SJSA1 (cell line): ENCODE measurements around the gene CCDC136. TPM values are rescaled to one million over a fixed set of nuclear protein-coding genes. Genes with fewer than 3 reads are reported as not detected.

Source experiments
- DNase-seq, 2 experiments: peaks; one replicate each; pipeline ENCODE4 v3.0.0-alpha.2; 2015 to 2020; ENCODE audit warnings: low spot score in 2 of 2, low read depth in 1 of 2
- H3K27ac ChIP-seq: fragments of 250-450 bp; sonication (Bioruptor Pico); 2 replicates; pipeline ENCODE4 v1.5.1; 2020; ENCODE audit warnings: mild to moderate bottlenecking, moderate library complexity
- H3K27me3 ChIP-seq: fragments of 250-450 bp; sonication (Bioruptor Pico); replicated peaks from 2 replicates; pipeline ENCODE4 v1.5.1; 2020; ENCODE audit warnings: mild to moderate bottlenecking, moderate library complexity
- H3K36me3 ChIP-seq: fragments of 250-450 bp; sonication (Bioruptor Pico); 2 replicates; pipeline ENCODE4 v1.5.1; 2020; ENCODE audit warnings: mild to moderate bottlenecking
- H3K4me1 ChIP-seq: fragments of 250-450 bp; sonication (Bioruptor Pico); replicated peaks from 2 replicates; pipeline ENCODE4 v1.6.1; 2021; ENCODE audit warnings: mild to moderate bottlenecking
- H3K4me3 ChIP-seq: fragments of 250-450 bp; sonication (Bioruptor Pico); 2 replicates; pipeline ENCODE4 v1.5.1; 2020; ENCODE audit warnings: mild to moderate bottlenecking
- H3K9me3 ChIP-seq: fragments of 250-450 bp; sonication (Bioruptor Pico); replicated peaks from 2 replicates; pipeline ENCODE4 v1.5.1; 2020; ENCODE audit warnings: mild to moderate bottlenecking
- total RNA-seq: library from RNA; depleted of rRNA; stranded (reverse); fragments of >200 nt; shearing (Covaris generic); gene quantifications from 2 replicates; pipeline ENCODE4 v1.2.3, GENCODE V29; 2014

The CCDC136 gene
- total RNA-seq, 1 experiment from 2014 or later = 1.8 TPM

DNA sequence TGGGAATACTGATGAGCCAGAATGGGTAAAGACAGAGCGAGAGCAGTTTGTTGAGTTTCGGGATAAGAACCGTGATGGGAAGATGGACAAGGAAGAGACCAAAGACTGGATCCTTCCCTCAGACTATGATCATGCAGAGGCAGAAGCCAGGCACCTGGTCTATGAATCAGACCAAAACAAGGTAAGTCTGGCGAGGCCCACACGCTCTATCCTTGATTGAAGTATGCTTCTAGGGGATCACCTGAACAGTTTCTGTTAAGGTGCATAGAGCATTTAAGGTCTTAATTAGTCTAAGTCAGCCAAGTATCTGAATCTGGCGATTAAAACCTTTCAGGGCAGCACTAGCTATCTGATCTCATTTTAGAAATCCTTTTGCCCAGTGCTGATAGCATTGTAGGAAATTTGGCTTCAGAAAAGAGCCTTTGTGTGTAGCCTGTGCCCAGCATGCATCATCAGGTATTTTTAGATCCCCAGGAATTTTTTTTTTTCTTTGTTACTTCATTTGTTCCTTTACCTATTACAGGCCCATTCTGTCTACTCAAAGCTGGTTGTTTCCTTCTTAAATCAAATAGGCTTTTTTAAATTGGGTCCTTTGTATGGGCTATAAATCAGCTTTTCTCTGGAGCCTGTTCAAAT lies 24.2 kb upstream of the CCDC136 start:
- no peak overlapping the region for H3K27ac ChIP-seq
- H3K4me1 ChIP-seq = no peaks in the 10 kb centered on the region
- H3K36me3 ChIP-seq = peaks cover 100% of the 10 kb centered on the region

DNA sequence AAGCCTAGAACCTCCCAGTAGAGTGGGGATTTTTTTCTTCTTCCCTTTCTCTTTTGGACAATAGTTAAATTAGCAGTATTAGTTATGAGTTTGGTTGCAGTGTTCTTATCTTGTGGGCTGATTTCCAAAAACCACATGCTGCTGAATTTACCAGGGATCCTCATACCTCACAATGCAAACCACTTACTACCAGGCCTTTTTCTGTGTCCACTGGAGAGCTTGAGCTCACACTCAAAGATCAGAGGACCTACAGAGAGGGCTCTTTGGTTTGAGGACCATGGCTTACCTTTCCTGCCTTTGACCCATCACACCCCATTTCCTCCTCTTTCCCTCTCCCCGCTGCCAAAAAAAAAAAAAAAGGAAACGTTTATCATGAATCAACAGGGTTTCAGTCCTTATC lies 21.5 kb upstream of the CCDC136 start:
- Histone ChIP-seq H3K9me3 (no peaks in the 10 kb centered on the region), H3K4me3 (no peak overlapping the region), H3K27me3 (no peaks in the 10 kb centered on the region), H3K27ac (no peak overlapping the region), H3K36me3 (peaks cover 95% of the 10 kb centered on the region), H3K4me1 (no peaks in the 10 kb centered on the region)
- DNase-seq = no peak

More for the DNA sequence above, 24.2 kb upstream of the CCDC136 start:
- Histone ChIP-seq H3K9me3 (no peaks in the 10 kb centered on the region), H3K4me3 (no peak overlapping the region), H3K27me3 (no peaks in the 10 kb centered on the region)
- DNase-seq = no peak

DNA sequence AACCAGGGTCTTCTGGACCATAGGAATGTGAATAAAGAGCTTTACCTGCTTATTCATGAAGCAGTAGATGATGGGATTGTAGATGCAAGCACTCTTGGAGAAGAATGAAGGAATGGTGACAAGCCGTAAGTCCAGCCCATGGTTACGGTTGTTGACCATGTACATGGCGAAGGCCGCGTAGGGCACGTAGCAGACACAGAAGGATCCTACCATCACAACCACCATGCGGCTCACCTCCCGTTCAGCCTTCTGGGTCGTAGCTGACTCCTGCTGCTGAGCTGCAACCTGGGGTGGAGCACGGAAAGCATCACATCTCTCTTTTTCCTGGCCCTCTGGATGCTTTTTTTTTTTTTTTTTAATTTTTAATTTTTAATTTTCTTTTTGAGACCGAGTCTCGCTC lies 18.2 kb upstream of the CCDC136 start:
- no peak overlapping the region for H3K27ac ChIP-seq
- peaks cover 61% of the 10 kb centered on the region for H3K36me3 ChIP-seq
- H3K4me3 ChIP-seq = no peak overlapping the region
- H3K27me3 ChIP-seq = no peaks in the 10 kb centered on the region
- DNase-seq = no peak
- H3K4me1 ChIP-seq = 0 out of 2 replicates have a peak, but pooled peaks cover 7% of the 10 kb centered on the region
- H3K9me3 ChIP-seq = no peaks in the 10 kb centered on the region

DNA sequence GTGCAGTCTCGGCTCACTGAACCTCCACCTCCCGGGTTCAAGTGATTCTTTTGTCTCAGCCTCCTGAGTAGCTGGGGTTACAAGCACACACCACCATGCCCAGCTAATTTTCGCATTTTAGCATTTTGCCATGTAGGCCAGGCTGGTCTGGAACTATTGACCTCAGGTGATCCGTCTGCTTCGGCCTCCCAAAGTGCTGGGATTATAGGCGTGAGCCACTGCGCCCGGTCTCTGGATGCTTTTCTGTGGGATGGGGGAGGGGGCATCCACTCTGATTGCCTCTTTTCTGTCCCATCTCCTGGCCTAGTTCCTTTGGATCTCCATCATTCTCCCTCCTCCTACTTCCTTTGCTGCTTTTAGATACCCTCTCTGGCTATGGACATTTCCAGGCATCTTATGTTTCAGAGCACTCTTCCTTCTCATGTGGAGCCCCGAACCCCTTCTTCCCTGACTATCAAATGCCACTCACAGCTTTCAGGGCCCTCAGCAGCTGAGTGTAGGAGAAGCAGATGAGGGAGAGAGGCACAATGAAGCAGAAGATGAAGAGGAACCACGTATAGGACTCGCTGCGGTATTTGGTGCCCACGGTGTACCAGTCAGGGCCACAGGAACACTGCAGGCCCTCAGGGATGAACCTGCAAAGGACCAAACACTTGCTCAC lies 17.6 kb upstream of the CCDC136 start:
- no peaks in the 10 kb centered on the region for H3K9me3 ChIP-seq
- peaks cover 56% of the 10 kb centered on the region for H3K36me3 ChIP-seq
- H3K4me3 ChIP-seq = no peak overlapping the region
- H3K27ac ChIP-seq = no peak overlapping the region
- no peak for DNase-seq
- no peaks in the 10 kb centered on the region for H3K27me3 ChIP-seq
- H3K4me1 ChIP-seq = 0 out of 2 replicates have a peak, but pooled peaks cover 7% of the 10 kb centered on the region

DNA sequence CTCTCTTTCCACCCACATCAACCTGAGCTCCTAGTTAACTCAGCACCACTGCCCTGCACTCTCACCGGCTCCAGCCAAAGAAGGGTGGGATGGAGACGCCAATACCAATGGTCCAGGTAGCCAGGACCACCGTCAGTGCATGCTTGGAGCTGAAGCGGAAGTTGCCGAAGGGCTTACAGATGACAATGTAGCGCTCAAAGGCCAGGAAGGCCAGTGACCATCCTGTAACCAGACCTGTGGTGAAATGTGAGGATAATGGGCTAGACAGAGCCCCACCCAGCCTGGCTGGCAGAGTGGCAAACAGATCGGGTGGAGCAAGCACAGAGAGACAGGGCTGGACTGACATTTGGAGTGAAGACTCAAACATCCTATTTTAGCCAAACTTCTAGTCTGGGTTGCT lies 16.8 kb upstream of the CCDC136 start:
- no peak for DNase-seq
- Histone ChIP-seq H3K36me3 (peaks cover 48% of the 10 kb centered on the region), H3K4me1 (0 out of 2 replicates have a peak, but pooled peaks cover 7% of the 10 kb centered on the region), H3K27me3 (no peaks in the 10 kb centered on the region), H3K27ac (no peak overlapping the region), H3K4me3 (no peak overlapping the region), H3K9me3 (no peaks in the 10 kb centered on the region)

DNA sequence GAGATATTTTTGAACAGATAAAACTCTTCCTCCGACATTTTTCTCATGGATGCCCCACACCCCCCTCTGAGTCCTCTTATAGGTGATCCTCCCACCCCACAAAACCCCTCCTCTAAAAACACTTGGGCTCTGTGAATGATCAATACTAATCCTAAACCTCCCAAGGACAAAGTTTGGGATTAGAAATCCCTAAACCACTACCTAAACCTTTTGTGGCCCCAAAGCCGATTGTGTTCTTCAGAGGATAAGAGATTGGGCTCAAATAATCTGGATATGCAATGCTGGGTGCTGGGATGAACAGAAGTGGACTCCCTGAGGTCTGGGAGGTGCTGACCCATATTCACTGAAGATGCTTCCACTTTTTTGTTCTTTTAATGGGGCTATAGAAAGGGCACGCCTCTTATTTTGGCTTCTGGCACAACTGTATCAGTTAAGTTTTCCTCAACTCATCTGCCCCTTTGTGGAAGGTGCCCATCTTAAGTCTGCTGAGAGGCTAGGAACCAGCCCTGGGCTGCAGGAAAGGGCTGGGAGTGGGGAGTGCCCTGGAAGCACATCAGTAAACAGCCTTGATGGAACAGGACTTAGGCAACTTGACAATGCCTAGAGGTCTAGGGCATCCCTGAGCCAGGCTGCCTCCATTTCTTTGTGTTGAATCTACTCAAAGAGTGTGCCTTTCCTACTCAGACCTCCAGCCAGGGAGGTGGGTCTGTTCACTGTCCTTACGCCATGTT lies 15.9 kb upstream of the CCDC136 start, which contains the start of gene OPN1SW:
OPN1SW (minus strand) TSS at position 51 of the 731 bp plus-strand sequence; CDS start at position 38, 13 bp downstream.
- DNase-seq = no peak
- Histone ChIP-seq H3K27ac (no peak within 1 kb of the TSS), H3K4me3 (no peak within 1 kb of the TSS)

DNA sequence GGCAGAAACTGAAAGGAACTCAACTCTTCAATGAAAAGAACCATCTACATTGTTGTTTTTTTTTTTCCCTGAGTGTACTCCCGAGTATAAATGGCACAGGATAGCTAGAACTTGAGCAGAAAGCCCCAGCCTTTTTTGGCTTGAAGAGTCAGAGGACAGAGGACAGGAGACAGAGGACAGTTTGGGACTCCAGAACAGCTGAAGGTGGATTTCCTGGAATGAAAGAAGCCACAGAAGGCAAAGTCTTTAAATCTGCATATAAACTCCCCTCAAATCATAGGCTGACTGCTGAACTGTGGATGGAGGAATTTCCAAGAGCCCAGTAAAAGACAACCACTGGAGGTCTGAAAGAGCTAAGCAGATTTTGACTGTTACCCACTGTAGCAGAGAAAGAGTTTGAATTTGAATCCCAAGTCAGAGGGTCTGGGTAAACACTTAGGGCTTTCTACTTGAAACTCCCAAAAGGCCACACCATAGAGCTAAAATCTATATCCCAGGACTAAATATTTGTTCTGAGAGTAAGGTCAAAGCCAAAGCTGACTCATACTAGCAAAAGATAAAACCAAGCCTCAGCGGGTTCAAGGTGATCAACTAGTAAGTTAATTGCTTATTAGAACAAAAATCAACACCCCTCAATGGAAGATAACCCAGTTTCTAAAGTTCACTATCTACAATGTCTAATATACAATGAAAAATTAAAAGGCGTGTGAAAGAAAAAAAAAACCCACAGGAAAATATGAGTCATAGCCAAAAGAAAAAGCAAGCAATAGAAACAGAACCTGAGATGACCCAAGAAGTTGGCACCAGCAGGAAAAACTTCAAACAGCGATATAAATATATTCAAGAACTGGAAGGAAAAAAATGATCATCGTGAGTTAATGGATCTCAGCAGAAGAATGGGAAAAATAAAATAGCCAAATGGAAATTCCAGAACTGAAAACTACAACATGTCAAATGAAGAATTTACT lies 14.3 kb upstream of the CCDC136 start:
- peak in 1 of 2 experiments; percentile 34 for DNase-seq

More for the DNA sequence above, 15.9 kb upstream of the CCDC136 start, which contains the start of gene OPN1SW:
- Histone ChIP-seq H3K4me1 (0 out of 2 replicates have a peak, but pooled peaks cover 7% of the 10 kb centered on the region), H3K36me3 (peaks cover 38% of the 10 kb centered on the region), H3K9me3 (no peaks in the 10 kb centered on the region), H3K27me3 (no peaks in the 10 kb centered on the region)

DNA sequence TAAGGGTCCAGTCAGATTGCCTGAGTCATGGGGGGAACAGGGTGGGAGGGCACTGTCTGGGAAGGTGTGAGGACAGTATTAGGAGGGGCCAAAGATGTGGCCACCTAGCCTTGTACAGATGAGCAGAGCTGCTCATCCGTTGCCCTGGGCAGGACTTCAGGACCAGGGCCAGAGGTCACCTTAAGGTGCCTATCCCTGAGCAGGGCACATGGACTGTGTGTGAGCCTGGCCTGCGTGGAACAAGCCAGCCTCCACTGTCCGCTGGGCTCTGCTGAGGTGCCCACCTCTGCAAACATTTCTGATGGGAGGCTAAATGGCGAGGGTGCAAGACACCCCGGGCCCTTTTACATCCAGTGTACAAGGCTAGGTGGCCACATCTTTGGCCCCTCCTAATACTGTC lies 12.8 kb upstream of the CCDC136 start:
- DNase-seq = no peak
- H3K4me1 ChIP-seq = 0 out of 2 replicates have a peak, but pooled peaks cover 7% of the 10 kb centered on the region
- H3K27me3 ChIP-seq = no peaks in the 10 kb centered on the region
- peaks cover 11% of the 10 kb centered on the region for H3K36me3 ChIP-seq
- H3K9me3 ChIP-seq = no peaks in the 10 kb centered on the region
- no peak overlapping the region for H3K27ac ChIP-seq
- no peak overlapping the region for H3K4me3 ChIP-seq

More for the DNA sequence above, 14.3 kb upstream of the CCDC136 start:
- Histone ChIP-seq H3K36me3 (peaks cover 23% of the 10 kb centered on the region), H3K4me3 (no peak overlapping the region), H3K27me3 (no peaks in the 10 kb centered on the region), H3K9me3 (no peaks in the 10 kb centered on the region), H3K4me1 (0 out of 2 replicates have a peak, but pooled peaks cover 7% of the 10 kb centered on the region), H3K27ac (no peak overlapping the region)

DNA sequence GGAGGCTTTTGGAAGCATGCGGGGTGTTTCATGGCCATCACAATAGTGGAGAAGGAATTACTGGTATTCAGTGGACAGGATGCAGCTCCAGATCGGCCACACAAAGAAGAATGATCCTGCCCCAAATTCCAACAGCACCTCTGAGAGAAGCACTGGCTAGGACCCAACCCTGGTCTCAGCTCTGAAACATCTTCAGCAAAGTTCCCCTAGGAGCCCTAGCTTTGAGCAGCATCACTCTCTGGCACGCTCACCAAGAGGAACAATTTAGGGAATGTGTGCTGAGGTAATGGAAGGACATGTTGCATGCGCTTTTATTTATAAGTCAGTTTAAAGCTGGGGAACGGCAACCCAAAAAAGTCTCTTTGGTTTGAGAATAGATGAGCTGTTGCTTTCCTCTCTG lies 10.6 kb upstream of the CCDC136 start:
- H3K27ac ChIP-seq = no peak overlapping the region
- no peak for DNase-seq

DNA sequence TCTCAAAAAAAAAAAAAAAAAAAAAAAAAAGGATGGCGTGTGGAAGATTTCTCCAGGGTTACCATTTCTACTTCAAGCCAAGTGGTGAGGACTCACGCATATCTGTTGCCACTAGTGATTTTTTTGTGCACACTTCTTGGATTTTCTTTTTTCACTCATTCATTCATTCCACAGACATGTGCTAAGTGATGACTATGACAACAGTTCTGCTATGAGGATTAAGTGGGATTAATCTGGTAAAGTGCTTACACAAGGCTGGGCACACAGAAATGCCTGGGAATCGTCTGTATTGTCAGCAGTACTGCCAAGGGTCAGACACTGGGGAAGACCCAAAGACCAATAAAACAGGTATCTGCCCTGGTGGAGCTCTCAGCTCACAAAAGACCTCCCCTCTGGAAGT lies 9.9 kb upstream of the CCDC136 start:
- 0 out of 2 replicates have a peak, but pooled peaks cover 4% of the 10 kb centered on the region for H3K4me1 ChIP-seq
- no peak overlapping the region for H3K27ac ChIP-seq
- H3K9me3 ChIP-seq = no peaks in the 10 kb centered on the region
- DNase-seq = no peak
- H3K27me3 ChIP-seq = no peaks in the 10 kb centered on the region
- H3K36me3 ChIP-seq = no peaks in the 10 kb centered on the region
- H3K4me3 ChIP-seq = no peak overlapping the region

More for the DNA sequence above, 10.6 kb upstream of the CCDC136 start:
- Histone ChIP-seq H3K4me1 (0 out of 2 replicates have a peak, but pooled peaks cover 5% of the 10 kb centered on the region), H3K4me3 (no peak overlapping the region), H3K27me3 (no peaks in the 10 kb centered on the region), H3K36me3 (no peaks in the 10 kb centered on the region), H3K9me3 (no peaks in the 10 kb centered on the region)

DNA sequence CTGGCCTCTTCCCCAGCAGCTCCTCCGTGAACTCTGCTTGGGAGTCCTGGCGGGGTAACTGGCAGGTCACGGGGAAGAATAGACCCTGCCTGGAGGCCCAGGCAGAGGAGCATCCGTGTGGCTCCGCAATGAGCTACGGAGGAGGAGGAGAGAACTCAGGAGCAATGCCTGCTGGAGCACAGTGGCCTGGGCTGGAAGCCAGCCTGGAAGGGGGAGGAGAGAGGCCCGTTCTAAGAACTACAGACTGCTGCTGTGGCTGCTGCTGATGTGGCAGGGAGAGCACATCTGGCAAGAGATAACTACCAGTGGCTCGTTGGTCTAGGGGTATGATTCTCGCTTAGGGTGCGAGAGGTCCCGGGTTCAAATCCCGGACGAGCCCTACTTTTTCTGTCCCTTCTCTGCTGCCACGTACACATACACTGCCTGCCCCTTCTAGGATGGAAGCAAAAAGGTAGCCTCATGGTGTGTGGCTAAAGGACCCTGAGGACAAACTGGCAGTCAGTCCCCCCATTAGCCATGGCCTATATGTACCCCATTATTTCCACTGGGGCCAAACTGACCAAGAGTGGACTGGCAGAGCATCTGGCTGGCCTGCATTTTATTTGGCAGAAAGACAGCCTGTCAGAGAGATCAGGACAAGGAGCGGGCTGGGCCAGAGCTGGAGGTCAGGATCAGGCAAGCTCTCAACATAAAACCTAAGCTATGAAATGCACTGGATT lies 8.5 kb upstream of the CCDC136 start:
- Histone ChIP-seq H3K27me3 (peaks cover 2% of the 10 kb centered on the region; the same call in 1 of the 2 replicates), H3K4me1 (no peaks in the 10 kb centered on the region), H3K9me3 (no peaks in the 10 kb centered on the region), H3K4me3 (no peak overlapping the region), H3K36me3 (no peaks in the 10 kb centered on the region), H3K27ac (no peak overlapping the region)
- DNase-seq = peak; percentile 79 to 88

DNA sequence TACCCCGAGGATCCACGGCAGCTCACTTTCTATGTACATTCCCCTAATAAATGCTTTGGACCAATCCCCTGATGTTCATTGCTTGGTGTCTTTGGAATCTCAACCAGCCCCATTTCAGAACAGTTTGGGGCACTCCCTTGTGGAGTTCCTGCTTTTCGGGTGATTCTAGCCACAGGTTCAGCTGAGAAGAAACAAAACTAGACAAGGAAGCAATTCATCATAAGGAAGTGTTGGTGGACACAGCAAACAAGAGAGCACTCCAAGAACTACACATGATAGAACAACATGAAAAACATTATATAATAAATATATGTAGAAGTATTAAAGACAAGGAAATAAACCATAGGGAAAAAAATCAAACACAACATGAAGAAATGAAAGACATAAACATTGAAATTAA lies 6.0 kb upstream of the CCDC136 start:
- Histone ChIP-seq H3K27ac (no peak overlapping the region), H3K4me1 (0 out of 2 replicates have a peak, but pooled peaks cover 5% of the 10 kb centered on the region), H3K9me3 (no peaks in the 10 kb centered on the region), H3K36me3 (no peaks in the 10 kb centered on the region), H3K4me3 (no peak overlapping the region), H3K27me3 (peaks cover 8% of the 10 kb centered on the region; the same call in 1 of the 2 replicates)
- DNase-seq = no peak
